Measurements from ENCODE around the gene CNTNAP2.

CNTNAP2 gene

DNA sequence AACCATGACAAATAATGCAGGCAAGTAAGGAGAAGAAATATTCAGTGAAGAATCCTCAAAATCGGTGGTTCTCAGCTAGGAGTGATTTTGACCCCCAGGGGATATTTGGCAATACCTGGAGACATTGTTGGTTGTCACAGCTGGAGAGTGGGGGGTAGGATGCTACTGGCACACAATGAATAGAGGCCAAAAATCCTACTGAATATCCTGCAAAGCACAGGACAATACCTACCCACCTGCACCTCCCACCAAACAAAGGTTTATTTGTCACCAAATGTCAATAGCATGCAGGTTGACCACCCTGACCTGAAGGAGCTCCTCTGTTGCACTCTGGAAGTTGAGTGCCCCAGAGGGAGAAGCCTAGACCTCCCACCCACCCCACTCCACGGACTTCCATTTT lies 1028.6 kb downstream of the CNTNAP2 start (continued):
- TF ChIP-seq ZSCAN4 (tag by site-specific recombination; IDR thresholded peaks at IDR 0.05) (no peak), ZNF366 (tag by site-specific recombination; conservative IDR thresholded peaks at IDR 0.05) (no peak)

DNA sequence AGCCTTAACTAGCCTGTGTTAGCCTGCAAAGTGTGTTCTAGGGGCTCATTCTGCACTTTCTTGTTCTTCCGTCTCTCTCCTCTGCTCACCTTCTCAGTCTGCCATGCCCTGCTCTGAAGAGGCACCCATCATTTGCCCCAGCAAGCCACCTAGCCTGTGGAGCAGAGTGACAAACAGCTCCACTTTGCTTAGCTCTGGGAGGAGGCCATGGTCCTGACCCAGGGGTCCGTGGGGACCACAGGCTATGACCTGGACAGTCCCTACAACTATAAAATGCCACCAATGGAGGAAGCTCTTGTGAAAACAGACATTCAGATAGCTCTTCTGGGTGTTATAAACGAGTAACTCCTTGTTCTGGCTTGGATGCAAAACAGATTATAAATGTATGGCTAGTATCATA lies 1029.6 kb downstream of the CNTNAP2 start:
- POLR2A ChIA-PET: no interaction called here

DNA sequence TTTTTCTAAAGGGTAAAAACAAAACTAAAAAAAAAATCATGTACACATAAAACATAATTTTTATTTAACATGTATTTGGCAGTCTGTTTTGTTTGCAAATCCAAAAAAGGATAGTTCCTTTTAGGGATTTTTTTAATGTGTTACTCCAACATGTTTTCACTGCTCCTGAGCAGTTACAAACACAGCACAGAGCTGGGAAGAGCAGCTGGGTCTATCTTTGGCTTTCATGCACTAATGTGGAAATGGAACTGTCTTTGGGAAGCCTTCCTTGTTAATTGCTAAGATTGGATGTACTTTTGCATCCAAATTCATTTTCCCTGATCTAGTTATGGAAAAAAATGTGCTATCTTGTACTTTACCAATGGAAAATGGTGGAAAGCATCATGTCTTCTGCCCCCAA lies 1035.1 kb downstream of the CNTNAP2 start:
- Histone ChIP-seq H3K4me1 (ENCODE audit: control insufficient read depth, insufficient read depth, low read length) (no peaks in the 10 kb centered on the region), H3K4me3 (ENCODE audit: low read depth, low read length) (no peak overlapping the region), H3K36me3 (ENCODE audit: control insufficient read depth in 2 of 2, insufficient read depth in 1 of 2, low read length in 2 of 2) (no peaks in the 10 kb centered on the region), H3K27ac (ENCODE audit: extremely low read depth, low read depth, low read length) (no peak overlapping the region), H3K9me3 (ENCODE audit: control insufficient read depth, insufficient read depth, low read depth, low read length) (no peaks in the 10 kb centered on the region)
- ChIA-PET CTCF (no interaction called here), POLR2A (no interaction called here)
- TF ChIP-seq, protein P1, sequence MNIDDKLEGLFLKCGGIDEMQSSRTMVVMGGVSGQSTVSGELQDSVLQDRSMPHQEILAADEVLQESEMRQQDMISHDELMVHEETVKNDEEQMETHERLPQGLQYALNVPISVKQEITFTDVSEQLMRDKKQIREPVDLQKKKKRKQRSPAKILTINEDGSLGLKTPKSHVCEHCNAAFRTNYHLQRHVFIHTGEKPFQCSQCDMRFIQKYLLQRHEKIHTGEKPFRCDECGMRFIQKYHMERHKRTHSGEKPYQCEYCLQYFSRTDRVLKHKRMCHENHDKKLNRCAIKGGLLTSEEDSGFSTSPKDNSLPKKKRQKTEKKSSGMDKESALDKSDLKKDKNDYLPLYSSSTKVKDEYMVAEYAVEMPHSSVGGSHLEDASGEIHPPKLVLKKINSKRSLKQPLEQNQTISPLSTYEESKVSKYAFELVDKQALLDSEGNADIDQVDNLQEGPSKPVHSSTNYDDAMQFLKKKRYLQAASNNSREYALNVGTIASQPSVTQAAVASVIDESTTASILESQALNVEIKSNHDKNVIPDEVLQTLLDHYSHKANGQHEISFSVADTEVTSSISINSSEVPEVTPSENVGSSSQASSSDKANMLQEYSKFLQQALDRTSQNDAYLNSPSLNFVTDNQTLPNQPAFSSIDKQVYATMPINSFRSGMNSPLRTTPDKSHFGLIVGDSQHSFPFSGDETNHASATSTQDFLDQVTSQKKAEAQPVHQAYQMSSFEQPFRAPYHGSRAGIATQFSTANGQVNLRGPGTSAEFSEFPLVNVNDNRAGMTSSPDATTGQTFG (tag by site-specific recombination; IDR thresholded peaks at IDR 0.05; ENCODE audit: borderline replicate concordance): no peak
- TF ChIP-seq ZNF791 (tag by site-specific recombination; IDR thresholded peaks at IDR 0.05) (no peak), ZNF626 (tag by site-specific recombination; IDR thresholded peaks at IDR 0.05) (no peak), SALL2 (tag by site-specific recombination; IDR thresholded peaks at IDR 0.05; ENCODE audit: borderline replicate concordance) (no peak), ZBTB8A (tag by site-specific recombination; IDR thresholded peaks at IDR 0.05) (no peak), ZNF114 (tag by site-specific recombination; IDR thresholded peaks at IDR 0.05) (no peak)
- TF ChIP-seq, protein P2, sequence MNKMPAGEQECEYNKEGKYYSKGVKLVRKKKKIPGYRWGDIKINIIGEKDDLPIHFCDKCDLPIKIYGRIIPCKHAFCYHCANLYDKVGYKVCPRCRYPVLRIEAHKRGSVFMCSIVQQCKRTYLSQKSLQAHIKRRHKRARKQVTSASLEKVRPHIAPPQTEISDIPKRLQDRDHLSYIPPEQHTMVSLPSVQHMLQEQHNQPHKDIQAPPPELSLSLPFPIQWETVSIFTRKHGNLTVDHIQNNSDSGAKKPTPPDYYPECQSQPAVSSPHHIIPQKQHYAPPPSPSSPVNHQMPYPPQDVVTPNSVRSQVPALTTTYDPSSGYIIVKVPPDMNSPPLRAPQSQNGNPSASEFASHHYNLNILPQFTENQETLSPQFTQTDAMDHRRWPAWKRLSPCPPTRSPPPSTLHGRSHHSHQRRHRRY (tag by site-specific recombination; IDR thresholded peaks at IDR 0.05): no peak

More for the DNA sequence above, 1029.6 kb downstream of the CNTNAP2 start:
- TF ChIP-seq ZBTB21 (tag by site-specific recombination; IDR thresholded peaks at IDR 0.05) (no peak), ZFP69B (tag by site-specific recombination; IDR thresholded peaks at IDR 0.05) (no peak), ZNF510 (tag by site-specific recombination; IDR thresholded peaks at IDR 0.05; ENCODE audit: insufficient replicate concordance) (no peak), ZNF624 (tag by site-specific recombination; IDR thresholded peaks at IDR 0.05) (no peak)
- TF ChIP-seq, protein P3, sequence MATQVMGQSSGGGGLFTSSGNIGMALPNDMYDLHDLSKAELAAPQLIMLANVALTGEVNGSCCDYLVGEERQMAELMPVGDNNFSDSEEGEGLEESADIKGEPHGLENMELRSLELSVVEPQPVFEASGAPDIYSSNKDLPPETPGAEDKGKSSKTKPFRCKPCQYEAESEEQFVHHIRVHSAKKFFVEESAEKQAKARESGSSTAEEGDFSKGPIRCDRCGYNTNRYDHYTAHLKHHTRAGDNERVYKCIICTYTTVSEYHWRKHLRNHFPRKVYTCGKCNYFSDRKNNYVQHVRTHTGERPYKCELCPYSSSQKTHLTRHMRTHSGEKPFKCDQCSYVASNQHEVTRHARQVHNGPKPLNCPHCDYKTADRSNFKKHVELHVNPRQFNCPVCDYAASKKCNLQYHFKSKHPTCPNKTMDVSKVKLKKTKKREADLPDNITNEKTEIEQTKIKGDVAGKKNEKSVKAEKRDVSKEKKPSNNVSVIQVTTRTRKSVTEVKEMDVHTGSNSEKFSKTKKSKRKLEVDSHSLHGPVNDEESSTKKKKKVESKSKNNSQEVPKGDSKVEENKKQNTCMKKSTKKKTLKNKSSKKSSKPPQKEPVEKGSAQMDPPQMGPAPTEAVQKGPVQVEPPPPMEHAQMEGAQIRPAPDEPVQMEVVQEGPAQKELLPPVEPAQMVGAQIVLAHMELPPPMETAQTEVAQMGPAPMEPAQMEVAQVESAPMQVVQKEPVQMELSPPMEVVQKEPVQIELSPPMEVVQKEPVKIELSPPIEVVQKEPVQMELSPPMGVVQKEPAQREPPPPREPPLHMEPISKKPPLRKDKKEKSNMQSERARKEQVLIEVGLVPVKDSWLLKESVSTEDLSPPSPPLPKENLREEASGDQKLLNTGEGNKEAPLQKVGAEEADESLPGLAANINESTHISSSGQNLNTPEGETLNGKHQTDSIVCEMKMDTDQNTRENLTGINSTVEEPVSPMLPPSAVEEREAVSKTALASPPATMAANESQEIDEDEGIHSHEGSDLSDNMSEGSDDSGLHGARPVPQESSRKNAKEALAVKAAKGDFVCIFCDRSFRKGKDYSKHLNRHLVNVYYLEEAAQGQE (tag by site-specific recombination; IDR thresholded peaks at IDR 0.05): no peak
- TF ChIP-seq, protein P4, sequence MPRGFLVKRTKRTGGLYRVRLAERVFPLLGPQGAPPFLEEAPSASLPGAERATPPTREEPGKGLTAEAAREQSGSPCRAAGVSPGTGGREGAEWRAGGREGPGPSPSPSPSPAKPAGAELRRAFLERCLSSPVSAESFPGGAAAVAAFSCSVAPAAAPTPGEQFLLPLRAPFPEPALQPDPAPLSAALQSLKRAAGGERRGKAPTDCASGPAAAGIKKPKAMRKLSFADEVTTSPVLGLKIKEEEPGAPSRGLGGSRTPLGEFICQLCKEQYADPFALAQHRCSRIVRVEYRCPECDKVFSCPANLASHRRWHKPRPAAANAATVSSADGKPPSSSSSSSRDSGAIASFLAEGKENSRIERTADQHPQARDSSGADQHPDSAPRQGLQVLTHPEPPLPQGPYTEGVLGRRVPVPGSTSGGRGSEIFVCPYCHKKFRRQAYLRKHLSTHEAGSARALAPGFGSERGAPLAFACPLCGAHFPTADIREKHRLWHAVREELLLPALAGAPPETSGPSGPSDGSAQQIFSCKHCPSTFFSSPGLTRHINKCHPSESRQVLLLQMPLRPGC (tag by site-specific recombination; IDR thresholded peaks at IDR 0.05): no peak
- CTCF ChIA-PET: no interaction called here
- Histone ChIP-seq H3K27ac (ENCODE audit: extremely low read depth, low read depth, low read length) (no peak overlapping the region), H3K36me3 (ENCODE audit: control insufficient read depth in 2 of 2, insufficient read depth in 1 of 2, low read length in 2 of 2) (no peaks in the 10 kb centered on the region), H3K4me1 (ENCODE audit: control insufficient read depth, insufficient read depth, low read length) (no peaks in the 10 kb centered on the region), H3K9me3 (ENCODE audit: control insufficient read depth, insufficient read depth, low read depth, low read length) (no peaks in the 10 kb centered on the region), H3K4me3 (ENCODE audit: low read depth, low read length) (no peak overlapping the region)
